ENCODE measurements around the gene DNAH8. TPM values are rescaled to one million over a fixed set of nuclear protein-coding genes. Genes with fewer than 3 reads are reported as not detected.

DNAH8 gene
- total RNA-seq, 6 experiments from 2014 or later = not detected

DNA sequence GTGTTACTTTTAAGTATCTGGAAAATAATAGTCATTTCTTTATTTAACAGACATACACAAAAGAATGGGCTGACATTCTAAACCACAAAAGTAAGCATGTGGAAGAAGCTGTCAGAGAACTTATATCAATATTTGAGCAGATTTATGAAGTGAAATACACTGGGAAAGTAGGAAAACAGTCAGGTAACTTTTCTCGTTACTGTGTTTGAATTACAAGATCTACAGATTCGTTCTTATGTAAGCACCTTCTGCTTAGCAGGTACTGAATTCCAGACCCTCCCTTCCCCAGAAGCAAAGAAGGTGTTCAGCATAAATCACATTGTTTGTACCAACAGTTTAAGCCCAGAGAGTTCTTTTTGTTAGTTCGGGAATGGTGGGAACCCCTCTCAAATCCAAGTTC is 88.0 kb downstream of the DNAH8 start:
- Mint-ChIP-seq H3K4me1 (ENCODE audit: low read depth) (peaks cover 11% of the 10 kb centered on the region), H3K27ac (no peak overlapping the region), H3K27me3 (ENCODE audit: insufficient read depth) (peaks cover 4% of the 10 kb centered on the region), H3K36me3 (ENCODE audit: low read depth) (no peaks in the 10 kb centered on the region), H3K4me3 (no peak overlapping the region), H3K9me3 (no peaks in the 10 kb centered on the region)
- DNase-seq = no peak
- TF ChIP-seq, protein P1, sequence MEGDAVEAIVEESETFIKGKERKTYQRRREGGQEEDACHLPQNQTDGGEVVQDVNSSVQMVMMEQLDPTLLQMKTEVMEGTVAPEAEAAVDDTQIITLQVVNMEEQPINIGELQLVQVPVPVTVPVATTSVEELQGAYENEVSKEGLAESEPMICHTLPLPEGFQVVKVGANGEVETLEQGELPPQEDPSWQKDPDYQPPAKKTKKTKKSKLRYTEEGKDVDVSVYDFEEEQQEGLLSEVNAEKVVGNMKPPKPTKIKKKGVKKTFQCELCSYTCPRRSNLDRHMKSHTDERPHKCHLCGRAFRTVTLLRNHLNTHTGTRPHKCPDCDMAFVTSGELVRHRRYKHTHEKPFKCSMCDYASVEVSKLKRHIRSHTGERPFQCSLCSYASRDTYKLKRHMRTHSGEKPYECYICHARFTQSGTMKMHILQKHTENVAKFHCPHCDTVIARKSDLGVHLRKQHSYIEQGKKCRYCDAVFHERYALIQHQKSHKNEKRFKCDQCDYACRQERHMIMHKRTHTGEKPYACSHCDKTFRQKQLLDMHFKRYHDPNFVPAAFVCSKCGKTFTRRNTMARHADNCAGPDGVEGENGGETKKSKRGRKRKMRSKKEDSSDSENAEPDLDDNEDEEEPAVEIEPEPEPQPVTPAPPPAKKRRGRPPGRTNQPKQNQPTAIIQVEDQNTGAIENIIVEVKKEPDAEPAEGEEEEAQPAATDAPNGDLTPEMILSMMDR (IDR thresholded peaks at IDR 0.05) = no peak

DNA sequence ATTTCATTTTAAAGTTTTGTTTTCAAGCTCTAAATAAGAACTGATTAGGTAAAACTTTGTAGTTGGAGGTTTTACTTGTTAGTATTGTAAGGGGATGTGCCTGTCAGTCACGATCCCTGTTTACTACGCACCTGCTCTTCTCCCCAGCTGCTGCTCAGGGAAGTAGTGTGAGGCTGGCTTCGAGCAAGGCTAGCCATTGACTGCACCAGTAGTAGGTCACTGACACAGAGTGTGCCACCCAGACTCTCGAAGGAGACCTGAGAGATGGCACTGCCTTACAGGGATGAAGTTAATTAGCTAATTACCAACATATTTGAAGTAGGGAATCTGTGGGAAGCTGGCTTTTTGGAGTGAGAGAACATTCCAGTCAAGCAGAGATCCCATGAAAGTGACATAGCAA is 89.2 kb downstream of the DNAH8 start:
- TF ChIP-seq, protein P1 (IDR thresholded peaks at IDR 0.05) = no peak
- Mint-ChIP-seq H3K27ac (no peak overlapping the region), H3K4me3 (no peak overlapping the region), H3K27me3 (ENCODE audit: insufficient read depth) (peaks cover 4% of the 10 kb centered on the region), H3K36me3 (ENCODE audit: low read depth) (no peaks in the 10 kb centered on the region), H3K4me1 (ENCODE audit: low read depth) (peaks cover 8% of the 10 kb centered on the region), H3K9me3 (no peaks in the 10 kb centered on the region)
- DNase-seq = no peak

DNA sequence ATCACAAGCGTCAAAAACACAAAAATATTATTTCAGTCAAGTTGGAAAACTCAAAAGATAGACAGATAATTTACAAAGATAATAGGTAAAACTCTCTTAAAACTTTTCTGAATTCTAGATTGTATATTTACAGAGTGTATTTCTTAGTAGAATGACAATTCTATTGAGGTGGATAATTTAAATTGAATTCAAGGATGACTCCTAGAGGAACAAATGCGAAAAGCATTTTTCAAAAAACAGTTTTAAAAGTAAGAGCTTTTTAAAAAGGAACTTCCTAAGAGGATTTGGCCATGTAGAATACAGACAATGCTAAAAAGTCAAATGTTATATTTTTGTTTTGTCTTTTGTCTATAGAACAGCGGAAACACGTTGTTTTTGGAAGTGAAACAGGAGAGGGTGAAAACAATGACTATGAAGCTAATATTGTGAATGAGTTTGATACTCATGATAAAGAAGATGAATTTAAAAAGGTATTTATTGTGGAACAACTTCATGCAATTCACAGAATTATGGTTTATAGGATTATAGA is 90.1 kb downstream of the DNAH8 start:
- TF ChIP-seq, protein P1 (IDR thresholded peaks at IDR 0.05) = peak; percentile 26; the same call in 1 of the 2 replicates
- no peak for DNase-seq
- Mint-ChIP-seq H3K27me3 (ENCODE audit: insufficient read depth) (peaks cover 6% of the 10 kb centered on the region; the same call in 1 of the 2 replicates), H3K9me3 (no peaks in the 10 kb centered on the region), H3K27ac (no peak overlapping the region), H3K36me3 (ENCODE audit: low read depth) (no peaks in the 10 kb centered on the region), H3K4me3 (no peak overlapping the region), H3K4me1 (ENCODE audit: low read depth) (peaks cover under 1% of the 10 kb centered on the region; the same call in 1 of the 2 replicates)

DNA sequence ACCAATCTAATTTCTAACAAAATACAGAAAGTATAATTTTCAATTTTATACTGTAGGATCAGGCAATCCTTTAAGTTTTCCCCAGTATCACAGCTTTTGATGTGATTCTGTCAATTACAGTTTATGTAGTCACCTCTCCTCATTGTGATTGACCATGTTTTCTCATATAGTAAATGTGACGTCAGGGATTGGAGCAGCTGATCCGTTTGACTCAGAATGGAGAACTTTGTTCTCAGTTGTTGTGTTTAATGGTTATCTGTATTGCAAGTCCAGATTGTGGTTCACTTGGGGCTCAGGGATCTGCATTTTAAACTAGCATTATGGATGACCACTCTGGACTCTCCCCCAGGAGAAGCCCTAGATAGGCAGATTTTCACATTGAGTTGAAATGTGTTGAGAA is 90.6 kb downstream of the DNAH8 start:
- Mint-ChIP-seq H3K4me3 (no peak overlapping the region), H3K27ac (no peak overlapping the region), H3K4me1 (ENCODE audit: low read depth) (no peaks in the 10 kb centered on the region), H3K9me3 (no peaks in the 10 kb centered on the region), H3K36me3 (ENCODE audit: low read depth) (no peaks in the 10 kb centered on the region), H3K27me3 (ENCODE audit: insufficient read depth) (peaks cover 6% of the 10 kb centered on the region; the same call in 1 of the 2 replicates)
- TF ChIP-seq, protein P1 (IDR thresholded peaks at IDR 0.05) = no peak
- no peak for DNase-seq

DNA sequence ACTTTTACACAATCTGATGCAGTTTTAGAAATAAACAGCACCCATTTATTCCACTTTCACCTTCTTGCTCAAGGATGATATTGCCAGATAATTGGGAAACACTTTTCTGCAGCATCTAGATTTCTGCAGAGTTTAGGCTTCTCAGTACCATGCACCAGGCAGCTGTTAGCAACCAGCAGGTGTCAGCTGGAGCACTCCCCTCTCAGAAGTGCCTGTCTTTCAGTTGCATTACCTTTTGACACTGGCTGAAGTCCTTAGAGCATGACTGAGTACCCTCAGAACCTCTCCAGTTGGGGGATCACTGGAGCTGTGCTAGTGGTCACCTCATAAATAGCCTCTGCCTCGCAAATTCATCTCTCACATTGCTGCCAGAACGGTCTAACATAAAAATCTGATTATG is 91.2 kb downstream of the DNAH8 start:
- Mint-ChIP-seq H3K36me3 (ENCODE audit: low read depth) (no peaks in the 10 kb centered on the region), H3K4me1 (ENCODE audit: low read depth) (no peaks in the 10 kb centered on the region), H3K27ac (no peak overlapping the region), H3K27me3 (ENCODE audit: insufficient read depth) (peaks cover 6% of the 10 kb centered on the region; the same call in 1 of the 2 replicates), H3K4me3 (no peak overlapping the region), H3K9me3 (no peaks in the 10 kb centered on the region)
- TF ChIP-seq, protein P1 (IDR thresholded peaks at IDR 0.05) = no peak
- DNase-seq = no peak

Data from HFFc6 (cell line).